Epithelial cell of umbilical artery (primary cell): Measurements from ENCODE around the gene GNAT3. TPM values are rescaled to one million over a fixed set of nuclear protein-coding genes. Genes with fewer than 3 reads are reported as not detected.

Experiments used
- total RNA-seq: library from RNA; depleted of rRNA; stranded (reverse); fragments of >200 nt; gene quantifications from 2 replicates; pipeline ENCODE4 v1.2.3, GENCODE V29; 2014

GNAT3 gene
- not detected in 2 replicates for total RNA-seq

DNA sequence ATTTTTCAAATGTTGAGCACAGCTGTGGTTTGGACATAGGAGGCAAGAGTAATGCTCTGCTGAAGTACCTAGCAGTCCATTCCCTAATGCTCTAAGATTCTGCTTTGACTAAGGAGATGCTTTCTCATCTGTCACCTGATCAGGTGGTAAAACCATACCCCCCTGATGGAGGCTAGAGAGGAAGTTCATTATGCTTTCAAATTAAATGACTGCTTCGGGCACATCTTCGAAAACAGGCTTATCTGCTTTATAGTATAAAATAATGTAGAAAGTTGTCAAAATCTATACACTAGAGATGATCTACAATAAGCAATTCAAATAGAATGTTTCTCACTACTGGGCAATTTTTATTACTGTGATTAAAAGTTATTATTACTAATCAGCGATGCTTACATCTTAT lies at the start of gene GNAT3:
TSS of gene GNAT3 (minus strand) at position 101 of the 400 bp plus-strand sequence. CDS start 138 bp downstream, outside the sequence.

Other genes with a start within 250 kb of the GNAT3 start
- 0.15 and 0.32 TPM in 2 replicates for gene CD36, start 126.6 kb upstream of the GNAT3 start, total RNA-seq